Measurements from ENCODE around the gene SEC31B.

SEC31B gene

DNA sequence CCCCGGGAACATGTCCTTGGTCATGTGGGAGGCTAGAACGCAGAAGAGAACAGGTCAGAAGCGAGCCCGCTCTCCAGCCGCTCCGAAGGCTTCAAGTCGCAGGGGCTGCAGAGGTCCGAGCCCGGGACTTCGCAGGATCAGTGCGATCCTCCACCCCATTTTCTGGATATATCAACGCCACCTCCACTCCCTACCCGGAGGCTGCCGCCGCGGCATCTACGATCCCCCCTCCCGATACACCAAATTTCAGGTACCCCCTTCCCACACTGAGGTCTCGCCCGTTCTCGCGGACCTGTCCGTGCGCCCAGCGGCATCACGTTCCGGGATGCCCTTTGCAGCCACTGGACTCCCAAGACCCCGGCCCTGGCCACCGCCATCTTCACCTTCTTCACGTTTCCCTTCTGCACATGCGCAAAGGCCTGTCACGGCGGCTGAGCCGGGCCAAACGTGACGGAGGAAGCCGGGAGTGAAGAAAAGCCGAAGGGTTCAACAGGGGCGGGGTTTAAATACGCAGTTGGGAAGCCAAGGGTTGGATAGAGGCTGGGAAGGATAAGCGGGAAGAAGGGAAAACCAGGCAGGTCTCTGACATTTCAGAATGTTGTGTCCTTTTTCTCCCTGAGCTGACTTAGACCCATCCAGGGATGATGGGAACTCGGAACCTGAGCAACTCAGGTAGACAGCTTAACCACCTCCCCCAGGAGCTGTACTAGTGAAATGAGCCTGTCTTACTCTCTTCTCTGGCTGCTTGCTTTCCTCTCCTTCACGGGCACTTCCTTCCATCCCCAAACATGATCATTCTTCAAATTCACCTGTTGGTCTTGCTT lies 10.0 kb upstream of the SEC31B start, which contains the start of gene NDUFB8:
Gene NDUFB8 (minus strand): TSS at position 397 of the 824 bp plus-strand sequence. CDS start 20 bp downstream, at position 377.
- peak; percentile 77 to 91 (median 82) for DNase-seq (ENCODE audit: low read depth in 3 of 3)

- no peak for DNase-seq (ENCODE audit: low read depth in 3 of 3)
Measured at GRCh38 chr10:100528921-100529474, 9.3 kb upstream of the SEC31B start.

DNA sequence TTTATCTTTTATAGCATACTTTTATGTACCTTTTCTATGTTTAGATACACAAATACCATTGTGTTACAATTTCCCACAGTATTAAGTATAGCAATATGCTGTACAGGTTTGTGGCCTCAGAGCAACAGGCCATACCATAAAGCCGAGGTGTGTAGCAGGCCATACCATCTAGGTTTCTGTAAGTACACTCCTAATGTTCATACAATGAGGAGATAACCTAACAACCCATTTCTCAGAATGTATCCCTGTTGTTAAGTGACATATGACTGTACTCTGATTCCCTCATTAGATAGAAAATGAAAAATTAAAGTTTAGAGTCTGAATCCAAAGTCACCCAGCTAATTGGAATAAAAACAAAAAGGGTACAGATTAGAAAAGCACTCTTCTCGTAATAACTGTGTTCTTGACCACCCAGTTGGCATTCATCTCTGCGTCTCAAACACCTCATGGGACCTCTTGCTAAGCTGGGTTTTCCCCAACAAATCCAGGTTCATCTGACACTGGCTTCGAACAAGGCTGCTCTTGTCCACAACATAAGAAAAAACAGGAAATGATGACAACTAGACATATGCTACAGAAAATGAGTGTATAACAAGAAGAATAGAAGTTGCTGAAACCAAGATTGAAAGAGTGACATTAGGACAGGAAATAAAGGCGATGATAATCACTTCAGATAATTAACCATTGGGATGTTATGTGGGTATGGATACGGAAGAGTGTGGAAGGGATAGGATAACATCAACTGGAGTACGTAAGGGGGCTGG lies 8.6 kb upstream of the SEC31B start:
- no peak for DNase-seq (ENCODE audit: low read depth in 3 of 3)

DNA sequence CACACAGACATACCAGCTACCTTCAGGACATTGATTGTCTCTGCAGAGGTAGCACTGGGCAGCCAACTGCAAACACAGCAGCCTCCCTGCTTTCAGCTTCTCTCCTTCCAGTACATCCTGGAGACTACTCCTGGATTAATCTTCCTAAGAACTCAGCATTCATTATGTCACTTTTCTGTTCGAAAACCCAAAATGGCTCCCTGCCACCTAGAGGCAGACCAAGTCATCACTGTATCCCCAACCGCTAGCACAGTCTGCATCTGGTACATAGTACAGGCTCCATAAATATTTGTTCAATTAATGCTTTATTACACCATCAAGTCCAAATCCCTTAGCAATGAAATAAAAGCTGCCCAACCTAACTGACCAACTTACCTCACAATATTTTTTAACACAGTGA lies 5.0 kb upstream of the SEC31B start:
- no peak for DNase-seq (ENCODE audit: low read depth in 3 of 3)

- no peak for DNase-seq (ENCODE audit: low read depth in 3 of 3)
Measured at GRCh38 chr10:100524206-100524605, 4.5 kb upstream of the SEC31B start.

- no peak for DNase-seq (ENCODE audit: low read depth in 3 of 3)
Measured at GRCh38 chr10:100522945-100523344, 3.3 kb upstream of the SEC31B start.

- DNase-seq (ENCODE audit: low read depth in 3 of 3): no peak
Measured at GRCh38 chr10:100522107-100522801, 2.6 kb upstream of the SEC31B start.

- no peak for DNase-seq (ENCODE audit: low read depth in 3 of 3)
Measured at GRCh38 chr10:100520811-100521210, 1.1 kb upstream of the SEC31B start.

GRCh38 chr10:100518761-100519241 lies 860 bp downstream of the SEC31B start:
- peak in 1 of 3 donors; percentile 39 for DNase-seq (ENCODE audit: low read depth in 3 of 3)

- DNase-seq (ENCODE audit: low read depth in 3 of 3): no peak
Measured at GRCh38 chr10:100516847-100517246, 2.8 kb downstream of the SEC31B start.

- DNase-seq (ENCODE audit: low read depth in 3 of 3): no peak
Measured at GRCh38 chr10:100515612-100516011, 4.0 kb downstream of the SEC31B start.

DNA sequence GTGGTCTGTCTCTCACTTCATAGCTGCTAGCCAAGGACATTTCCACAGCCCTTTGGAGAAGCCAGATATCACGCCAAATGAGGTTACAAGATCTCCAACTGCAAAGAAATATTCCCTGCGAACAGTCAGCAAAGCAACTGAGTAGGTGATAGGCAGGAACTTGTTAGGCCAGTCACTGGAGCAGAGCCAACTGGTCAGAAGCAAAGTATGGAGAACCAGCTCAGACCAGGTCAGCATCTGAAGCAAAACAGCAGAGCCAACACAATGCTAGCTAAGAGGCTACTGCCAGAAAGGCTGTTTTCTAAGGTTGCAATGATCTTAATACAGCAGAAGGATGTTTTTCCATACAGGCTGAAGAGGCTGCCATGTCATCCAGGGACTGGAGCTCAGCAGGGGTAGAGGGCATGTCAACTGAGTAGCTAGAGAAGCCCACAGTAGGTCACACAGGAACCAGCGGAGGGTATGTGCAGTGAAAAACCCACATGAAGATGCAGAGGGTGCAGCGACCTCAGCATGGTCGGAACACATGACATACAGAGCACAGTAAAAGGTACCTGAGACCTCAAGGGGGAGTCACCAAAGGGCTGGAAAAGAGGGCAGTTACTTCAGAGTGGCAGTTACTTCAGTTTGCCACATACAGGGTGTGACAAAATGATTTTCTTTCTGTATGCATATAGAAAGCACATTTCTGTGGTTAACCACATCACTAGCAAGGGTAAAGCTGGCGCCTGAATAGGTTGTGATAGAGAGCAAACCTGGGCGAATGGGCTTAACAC lies 8.9 kb downstream of the SEC31B start:
- peak in 2 of 3 donors; percentile 52 to 62 for DNase-seq (ENCODE audit: low read depth in 3 of 3)

- peak in 1 of 3 donors; percentile 53 for DNase-seq (ENCODE audit: low read depth in 3 of 3)
Measured at GRCh38 chr10:100509241-100509840, 10.3 kb downstream of the SEC31B start.

GRCh38 chr10:100508691-100509150 lies 10.9 kb downstream of the SEC31B start:
- DNase-seq (ENCODE audit: low read depth in 3 of 3): peak in 1 of 3 donors; percentile 48

DNA sequence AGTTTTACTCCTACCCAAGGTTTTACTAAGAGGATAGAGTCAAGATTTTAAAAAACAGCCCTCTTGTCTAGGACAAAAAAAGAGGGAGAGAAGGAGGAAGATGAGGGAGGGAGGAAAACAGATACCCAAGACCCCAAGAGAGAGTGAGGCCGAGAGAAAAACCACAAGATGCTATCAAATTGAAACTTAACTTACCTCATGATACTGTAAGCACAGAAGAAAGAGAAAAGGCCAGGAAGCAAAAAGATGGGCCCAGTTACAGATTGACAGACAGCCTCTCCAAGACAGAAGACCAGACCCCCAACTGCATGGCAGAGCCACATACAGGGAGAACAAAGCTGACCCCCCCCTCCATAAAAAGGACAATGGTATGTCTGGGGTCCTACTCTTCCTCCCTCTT lies 11.4 kb downstream of the SEC31B start:
- DNase-seq (ENCODE audit: low read depth in 3 of 3): no peak

- no peak for DNase-seq (ENCODE audit: low read depth in 3 of 3)
Measured at GRCh38 chr10:100507357-100507732, 12.3 kb downstream of the SEC31B start.

DNA sequence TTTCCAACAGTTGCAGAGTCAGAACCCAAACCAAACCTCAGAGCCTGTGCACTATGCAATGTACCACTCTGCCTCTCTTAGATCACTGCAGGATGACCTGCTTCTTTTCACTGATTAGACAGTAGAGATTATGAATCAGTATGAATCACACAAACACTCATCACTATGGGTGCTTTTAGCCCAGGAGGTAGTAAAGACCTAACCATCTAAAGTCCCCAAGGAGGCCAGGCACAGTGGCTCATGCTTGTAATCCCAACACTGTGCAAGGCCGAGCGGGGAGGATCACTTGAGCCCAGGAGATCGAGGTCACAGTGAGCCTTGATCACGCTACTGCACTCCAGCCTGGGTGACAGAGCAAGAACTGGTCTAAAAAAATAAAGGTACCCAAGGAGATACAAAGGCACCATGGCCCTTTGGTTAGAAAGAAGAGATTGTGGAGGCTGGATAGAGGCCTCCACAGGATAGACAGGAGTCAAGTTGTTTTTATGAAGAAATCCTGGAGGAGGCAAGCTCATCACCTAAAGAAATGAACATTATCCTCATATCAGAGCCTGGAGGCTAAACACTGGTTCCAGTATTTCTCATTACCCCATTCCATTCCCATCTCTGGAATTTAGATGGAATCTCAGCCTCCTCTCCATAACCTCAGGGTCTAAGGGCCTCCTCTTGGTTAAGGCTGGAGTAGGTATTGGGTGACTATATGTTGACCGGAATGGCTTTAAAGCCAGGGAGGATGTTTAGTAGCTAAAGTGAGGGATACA lies 12.9 kb downstream of the SEC31B start:
- DNase-seq (ENCODE audit: low read depth in 3 of 3): no peak

GRCh38 chr10:100505164-100505563 lies 14.5 kb downstream of the SEC31B start:
- no peak for DNase-seq (ENCODE audit: low read depth in 3 of 3)

DNA sequence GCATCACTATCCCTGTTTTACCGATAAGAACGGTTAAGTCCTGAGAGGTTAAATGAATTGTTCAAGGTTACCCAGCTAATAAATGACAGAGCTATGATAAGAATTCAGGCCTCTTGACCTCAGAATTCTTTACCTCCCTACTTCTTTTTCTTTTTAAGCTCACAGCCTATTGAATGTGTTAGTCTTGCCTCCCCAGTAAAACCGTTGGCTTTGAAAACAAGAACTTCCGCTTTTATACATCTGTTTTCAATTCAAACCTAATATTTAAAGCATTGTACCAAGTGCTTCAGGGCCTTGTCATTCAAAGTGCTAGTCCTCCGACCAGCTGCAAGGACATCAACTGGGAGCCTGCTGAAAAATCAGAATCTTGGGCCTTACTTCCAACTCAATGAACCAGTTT lies 15.6 kb downstream of the SEC31B start:
- DNase-seq (ENCODE audit: low read depth in 3 of 3): no peak

Data from stimulated activated CD4-positive, alpha-beta T cell treated with anti-CD3 and anti-CD28 coated beads, TNF-alpha, amount 100 ng/mL, for 48 hours (primary cell).